Esophagus squamous epithelium (tissue), 5 donors: ENCODE measurements around the gene DCAF6. TPM values are rescaled to one million over a fixed set of nuclear protein-coding genes. Genes with fewer than 3 reads are reported as not detected.

Experiments
- DNase-seq: peaks from one replicate; lab custom pipeline; 2025; lab: John Stamatoyannopoulos, UW
- H3K27ac ChIP-seq, 4 donors: fragments of 200-600 bp; sonication (generic); one replicate each; pipeline ENCODE4 v1.5.1; 2016 to 2019; ENCODE audit warnings: mild to moderate bottlenecking in 1 of 4
- H3K27me3 ChIP-seq, 4 donors: fragments of 200-600 bp; sonication (generic); 1 replicate in 3 of 4; 2 replicates in 1 of 4; pipeline versions ENCODE4 v1.5.1 to v1.6.0; 2017 to 2021; ENCODE audit warnings: antibody characterized with exemption in 1 of 4
- H3K36me3 ChIP-seq, 3 donors: fragments of 200-600 bp; sonication (generic); one replicate each; pipeline ENCODE4 v1.5.1; 2016 to 2019
- H3K4me1 ChIP-seq, 3 donors: fragments of 200-600 bp; sonication (generic); one replicate each; pipeline ENCODE4 v1.5.1; 2017 to 2019
- H3K4me3 ChIP-seq, 4 donors: fragments of 200-600 bp; sonication (generic); 1 replicate in 3 of 4; 2 replicates in 1 of 4; pipeline ENCODE4 v1.5.1; 2016 to 2019; ENCODE audit warnings: mild to moderate bottlenecking in 2 of 4, moderate library complexity in 1 of 4
- H3K9me3 ChIP-seq, 3 donors: fragments of 200-600 bp; sonication (generic); one replicate each; pipeline ENCODE4 v1.5.1; 2016 to 2019
- CTCF ChIP-seq, 6 experiments: fragments of 450-650 bp in 4 of 6; fragments of 200-600 bp in 2 of 6; sonication (generic) in 2 of 6; IDR thresholded peaks; one replicate each; pipeline ENCODE4 v1.5.1; 2016 to 2019; ENCODE audit warnings: antibody characterized with exemption in 6 of 6, mild to moderate bottlenecking in 4 of 6, moderate library complexity in 4 of 6
- POLR2A ChIP-seq, 4 donors: fragments of 450-650 bp; IDR thresholded peaks; one replicate each; pipeline ENCODE4 v1.6.1; 2017; ENCODE audit warnings: antibody characterized with exemption in 4 of 4, mild to moderate bottlenecking in 4 of 4, moderate library complexity in 3 of 4
- WGBS, 2 donors: methylation state at CpG; one replicate each; pipeline ENCODE4 v1.1.5; 2018; 5-methylcytosine and 5-hydroxymethylcytosine counted together
- intact Hi-C: fragments of 100-400 bp; cut with DNase I; formaldehyde crosslinking; loops from one replicate; pipeline ENCODE4 v1.15.0; 2022
- total RNA-seq, 4 donors: library from RNA; depleted of rRNA; stranded (reverse); fragments of >200 nt; gene quantifications; one replicate each; pipeline ENCODE4 v1.1.0, GENCODE V29; 2016
- donor health status: DM: yes; HTN: yes; CAD: no.

Gene DCAF6
- total RNA-seq, 4 donors from 2014 or later: 20.1 to 65.8 (median 44.5) TPM

- TF ChIP-seq CTCF (IDR thresholded peaks at IDR 0.05) (no peak), POLR2A (IDR thresholded peaks at IDR 0.05) (no peak)
- no peak for DNase-seq
- Histone ChIP-seq H3K27ac (no peak overlapping the region), H3K4me1 (peaks cover 0 to 5% (median 0%) of the 10 kb centered on the region in 3 donors), H3K9me3 (no peaks in the 10 kb centered on the region), H3K4me3 (no peak overlapping the region), H3K27me3 (no peaks in the 10 kb centered on the region), H3K36me3 (peaks cover 0 to 51% (median 6%) of the 10 kb centered on the region in 3 donors)
- 33 to 55% methylated on average over 2 of the region's 2 CpGs for WGBS, 2 donors
- intact Hi-C loops: no loop called here
Observed at GRCh38 chr1:167991546-167991945, 55.1 kb downstream of the DCAF6 start.

GRCh38 chr1:167993720-167994119, 57.2 kb downstream of the DCAF6 start:
- DNase-seq: no peak
- no peak overlapping the region for H3K4me3 ChIP-seq
- no peaks in the 10 kb centered on the region for H3K27me3 ChIP-seq
- H3K9me3 ChIP-seq: no peaks in the 10 kb centered on the region
- intact Hi-C loops: no loop called here
- TF ChIP-seq CTCF (IDR thresholded peaks at IDR 0.05) (no peak), POLR2A (IDR thresholded peaks at IDR 0.05) (no peak)
- 83 to 100% methylated on average over 2 of the region's 2 CpGs for WGBS, 2 donors
- peaks cover 0 to 5% (median 0%) of the 10 kb centered on the region in 3 donors for H3K4me1 ChIP-seq
- H3K27ac ChIP-seq: no peak overlapping the region
- peaks cover 0 to 58% (median 6%) of the 10 kb centered on the region in 3 donors for H3K36me3 ChIP-seq

GRCh38 chr1:167994560-167994959, 58.1 kb downstream of the DCAF6 start:
- Histone ChIP-seq H3K4me1 (peaks cover 0 to 5% (median 0%) of the 10 kb centered on the region in 3 donors), H3K27me3 (no peaks in the 10 kb centered on the region), H3K4me3 (no peak overlapping the region), H3K27ac (no peak overlapping the region), H3K36me3 (peaks cover 0 to 66% (median 6%) of the 10 kb centered on the region in 3 donors), H3K9me3 (no peaks in the 10 kb centered on the region)
- intact Hi-C loops: no loop called here
- no peak for DNase-seq
- TF ChIP-seq CTCF (IDR thresholded peaks at IDR 0.05) (no peak), POLR2A (IDR thresholded peaks at IDR 0.05) (no peak)
- 64 to 71% methylated on average over 2 of the region's 2 CpGs for WGBS, 2 donors

GRCh38 chr1:167995038-167995437, 58.6 kb downstream of the DCAF6 start:
- intact Hi-C loops: no loop called here
- Histone ChIP-seq H3K4me3 (no peak overlapping the region), H3K4me1 (peaks cover 0 to 5% (median 0%) of the 10 kb centered on the region in 3 donors), H3K27me3 (no peaks in the 10 kb centered on the region), H3K9me3 (no peaks in the 10 kb centered on the region), H3K27ac (no peak overlapping the region), H3K36me3 (peaks cover 0 to 70% (median 6%) of the 10 kb centered on the region in 3 donors)
- TF ChIP-seq POLR2A (IDR thresholded peaks at IDR 0.05) (no peak), CTCF (IDR thresholded peaks at IDR 0.05) (no peak)
- no peak for DNase-seq
- WGBS, 2 donors: 76 to 83% methylated on average over 3 of the region's 3 CpGs

- H3K4me3 ChIP-seq: no peak overlapping the region
- intact Hi-C loops: no loop called here
- peaks cover 0 to 5% (median 0%) of the 10 kb centered on the region in 3 donors for H3K4me1 ChIP-seq
- H3K36me3 ChIP-seq: peaks cover 0 to 68% (median 6%) of the 10 kb centered on the region in 3 donors
- no peak for TF ChIP-seq CTCF (IDR thresholded peaks at IDR 0.05)
- no peak for TF ChIP-seq POLR2A (IDR thresholded peaks at IDR 0.05)
- no peak for DNase-seq
- 93 to 100% methylated on average over 3 of the region's 3 CpGs for WGBS, 2 donors
- no peak overlapping the region for H3K27ac ChIP-seq
- no peaks in the 10 kb centered on the region for H3K27me3 ChIP-seq
- no peaks in the 10 kb centered on the region for H3K9me3 ChIP-seq
Observed at GRCh38 chr1:167996266-167996665, 59.8 kb downstream of the DCAF6 start.
